Thoracic aorta (tissue), 2 donors: Measurements from ENCODE around the gene CHD2. TPM values are rescaled to one million over a fixed set of nuclear protein-coding genes. Genes with fewer than 3 reads are reported as not detected.

Experiments used
- ATAC-seq: fragments of 150-250 bp; one replicate; pipeline ENCODE4 v1.8.0; 2017; ENCODE audit warnings: low read depth; ENCODE audit not compliant: insufficient number of reproducible peaks, low FRiP score
- DNase-seq: peaks from one replicate; pipeline ENCODE4 v3.0.0-alpha.2; 2020; ENCODE audit warnings: low spot score
- H3K27ac ChIP-seq, 2 donors: fragments of 200-600 bp; sonication (generic); 1 replicate in 1 of 2; 2 replicates in 1 of 2; pipeline ENCODE4 v1.5.1; 2016; ENCODE audit warnings: mild to moderate bottlenecking in 2 of 2, moderate library complexity in 2 of 2
- H3K27me3 ChIP-seq: fragments of 200-600 bp; sonication (generic); replicated peaks from 2 replicates; pipeline ENCODE4 v1.6.0; 2016; ENCODE audit warnings: mild to moderate bottlenecking; ENCODE audit not compliant: insufficient read depth
- H3K36me3 ChIP-seq: fragments of 200-600 bp; sonication (generic); one replicate; pipeline ENCODE4 v1.5.1; 2016
- H3K4me1 ChIP-seq, 2 donors: fragments of 200-600 bp; sonication (generic); 1 replicate in 1 of 2; 2 replicates in 1 of 2; pipeline versions ENCODE4 v1.5.1 to v1.6.0; 2016; ENCODE audit warnings: low read depth in 2 of 2, mild to moderate bottlenecking in 1 of 2; ENCODE audit not compliant: control insufficient read depth in 1 of 2
- H3K4me3 ChIP-seq: fragments of 200-600 bp; sonication (generic); 2 replicates; pipeline ENCODE4 v1.5.1; 2016; ENCODE audit warnings: mild to moderate bottlenecking
- H3K9me3 ChIP-seq: fragments of 200-600 bp; sonication (generic); 2 replicates; pipeline ENCODE4 v1.5.1; 2016
- CTCF ChIP-seq: fragments of 200-600 bp; sonication (generic); IDR thresholded peaks from one replicate; pipeline ENCODE4 v1.5.1; 2019; ENCODE audit warnings: antibody characterized with exemption
- total RNA-seq, 2 donors: library from RNA; depleted of rRNA; stranded (reverse); fragments of >200 nt; gene quantifications; one replicate each; pipeline versions ENCODE4 v1.1.0 to v1.2.3, GENCODE V29; 2016

Gene CHD2
- total RNA-seq, 2 donors from 2014 or later: 143 to 148 TPM

DNA sequence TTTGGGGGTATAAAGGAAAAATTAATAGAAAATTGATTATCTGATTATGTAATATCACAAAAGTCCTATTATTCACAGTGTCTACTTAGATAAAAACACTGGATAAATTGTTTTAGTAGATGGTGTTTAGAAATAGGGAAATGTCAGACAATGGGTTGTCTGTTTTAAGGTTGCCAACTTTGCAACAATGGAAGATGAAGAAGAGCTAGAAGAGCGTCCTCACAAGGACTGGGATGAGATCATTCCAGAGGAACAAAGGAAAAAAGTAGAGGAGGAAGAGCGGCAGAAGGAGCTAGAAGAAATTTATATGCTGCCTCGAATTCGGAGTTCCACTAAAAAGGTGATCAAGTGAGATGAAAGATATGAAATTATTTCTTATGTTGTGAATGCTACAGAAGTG is 84.0 kb downstream of the CHD2 start:
- no peak for ATAC-seq
- Histone ChIP-seq H3K4me1 (peaks cover 0 to 3% of the 10 kb centered on the region in 2 donors), H3K36me3 (peaks cover 50% of the 10 kb centered on the region), H3K9me3 (no peaks in the 10 kb centered on the region), H3K27me3 (no peaks in the 10 kb centered on the region), H3K4me3 (no peak overlapping the region), H3K27ac (no peak overlapping the region)
- no peak for TF ChIP-seq CTCF
- DNase-seq: no peak

DNA sequence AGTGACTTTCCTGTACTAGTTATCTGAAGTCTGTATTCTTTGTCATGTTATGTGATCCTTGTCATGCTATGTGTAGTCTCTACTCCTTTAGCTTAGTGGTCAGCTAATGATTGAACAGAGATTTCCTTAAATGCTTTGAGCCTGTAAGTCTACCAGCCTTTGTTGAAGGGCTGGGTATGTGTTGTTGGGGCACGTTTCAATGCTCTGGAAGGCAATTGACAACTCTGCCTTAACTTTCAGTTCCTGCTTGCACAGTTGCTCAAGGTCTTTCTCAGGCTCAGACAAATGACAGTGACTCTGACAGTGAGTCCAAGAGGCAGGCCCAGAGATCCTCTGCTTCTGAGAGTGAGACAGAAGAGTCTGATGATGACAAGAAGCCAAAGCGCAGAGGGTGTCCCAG is 89.3 kb downstream of the CHD2 start:
- no peak overlapping the region for H3K4me3 ChIP-seq
- H3K4me1 ChIP-seq: no peaks in the 10 kb centered on the region
- H3K9me3 ChIP-seq: no peaks in the 10 kb centered on the region
- ATAC-seq (no peak), DNase-seq (no peak)
- no peak overlapping the region for H3K27ac ChIP-seq
- peaks cover 52% of the 10 kb centered on the region for H3K36me3 ChIP-seq
- no peaks in the 10 kb centered on the region for H3K27me3 ChIP-seq
- TF ChIP-seq CTCF: no peak

DNA sequence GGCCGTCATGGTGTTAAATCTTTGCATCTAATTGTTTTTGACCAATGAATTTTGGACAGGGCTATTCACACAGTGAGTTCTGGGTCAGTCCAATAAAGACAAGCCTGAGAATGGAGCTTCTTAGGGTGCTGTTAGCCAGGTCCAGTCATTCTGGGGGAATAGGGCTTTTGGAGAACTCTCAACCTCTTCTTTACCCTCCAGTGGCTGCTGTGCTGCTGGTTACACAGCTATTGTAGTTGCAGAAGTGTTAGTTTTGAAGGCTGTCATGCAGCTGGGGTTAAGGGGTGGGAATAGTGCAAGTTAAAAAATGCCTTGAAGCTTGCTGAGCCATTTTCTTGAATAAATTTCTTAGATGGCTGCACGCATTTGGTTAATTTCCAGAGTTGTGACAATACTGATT is 89.9 kb downstream of the CHD2 start:
- no peak for DNase-seq
- no peak overlapping the region for H3K27ac ChIP-seq
- H3K4me3 ChIP-seq: no peak overlapping the region
- H3K27me3 ChIP-seq: no peaks in the 10 kb centered on the region
- H3K36me3 ChIP-seq: peaks cover 50% of the 10 kb centered on the region
- TF ChIP-seq CTCF: no peak
- H3K9me3 ChIP-seq: no peaks in the 10 kb centered on the region
- ATAC-seq: no peak
- H3K4me1 ChIP-seq: no peaks in the 10 kb centered on the region

DNA sequence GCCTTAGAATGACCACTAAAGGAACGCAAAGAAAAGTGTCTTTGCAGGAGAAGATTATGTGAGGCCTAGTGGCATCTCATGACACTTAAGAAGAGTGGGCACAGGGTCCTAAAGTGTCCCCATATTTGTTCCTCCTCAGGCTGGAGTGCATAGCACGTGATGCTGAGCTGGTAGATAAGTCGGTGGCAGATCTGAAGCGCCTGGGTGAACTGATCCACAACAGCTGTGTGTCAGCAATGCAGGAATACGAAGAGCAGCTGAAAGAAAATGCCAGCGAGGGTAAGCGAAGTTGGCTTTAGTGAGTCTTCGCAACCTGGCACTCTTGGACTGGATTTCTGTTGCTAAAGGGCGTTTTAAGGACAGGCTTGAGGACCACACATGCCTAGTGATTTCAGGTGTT is 92.6 kb downstream of the CHD2 start:
- DNase-seq: no peak
- no peak for TF ChIP-seq CTCF
- Histone ChIP-seq H3K4me3 (no peak overlapping the region), H3K27me3 (no peaks in the 10 kb centered on the region), H3K36me3 (peaks cover 49% of the 10 kb centered on the region), H3K27ac (no peak overlapping the region), H3K4me1 (no peaks in the 10 kb centered on the region), H3K9me3 (no peaks in the 10 kb centered on the region)
- ATAC-seq: no peak

GRCh38 chr15:92997821-92998220 is 97.7 kb downstream of the CHD2 start:
- Histone ChIP-seq H3K9me3 (no peaks in the 10 kb centered on the region), H3K4me1 (no peaks in the 10 kb centered on the region), H3K27me3 (no peaks in the 10 kb centered on the region), H3K36me3 (peaks cover 60% of the 10 kb centered on the region), H3K4me3 (no peak overlapping the region), H3K27ac (no peak overlapping the region)
- no peak for ATAC-seq
- no peak for TF ChIP-seq CTCF
- no peak for DNase-seq
